SK-N-SH (cell line): ENCODE results near the gene RLF.

Experiments
- FOSL2 ChIP-seq: IDR thresholded peaks from 2 replicates; pipeline ENCODE4 v1.4.0; 2012; ENCODE audit warnings: low read depth, mild to moderate bottlenecking, moderate library complexity, borderline replicate concordance
- TF ChIP-seq, protein P1 (sequence below): fragments of 200-600 bp; sonication (generic); IDR thresholded peaks from 2 replicates; pipeline ENCODE4 v1.6.1; 2017; ENCODE audit warnings: antibody characterized with exemption, mild to moderate bottlenecking, moderate library complexity

DNA sequence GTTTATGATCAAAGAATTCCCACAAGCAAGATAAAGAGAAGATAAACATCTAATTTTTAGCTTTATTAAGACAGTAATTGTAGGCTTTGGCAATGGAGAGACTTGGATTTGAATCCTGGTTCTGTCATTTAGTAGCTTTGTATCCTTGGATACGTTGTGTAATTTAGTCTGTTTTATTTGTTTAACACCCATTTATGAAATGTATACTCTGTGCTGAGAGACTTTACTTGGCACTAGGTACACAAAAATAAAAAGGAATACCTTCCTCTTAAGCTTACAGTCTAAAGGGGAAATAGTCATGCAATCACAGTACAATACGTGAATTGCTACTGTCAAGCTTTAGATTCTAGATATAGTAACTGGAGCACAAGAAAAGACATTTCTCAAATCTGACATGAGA is 120.7 kb downstream of the RLF start:
- TF ChIP-seq, protein P1, sequence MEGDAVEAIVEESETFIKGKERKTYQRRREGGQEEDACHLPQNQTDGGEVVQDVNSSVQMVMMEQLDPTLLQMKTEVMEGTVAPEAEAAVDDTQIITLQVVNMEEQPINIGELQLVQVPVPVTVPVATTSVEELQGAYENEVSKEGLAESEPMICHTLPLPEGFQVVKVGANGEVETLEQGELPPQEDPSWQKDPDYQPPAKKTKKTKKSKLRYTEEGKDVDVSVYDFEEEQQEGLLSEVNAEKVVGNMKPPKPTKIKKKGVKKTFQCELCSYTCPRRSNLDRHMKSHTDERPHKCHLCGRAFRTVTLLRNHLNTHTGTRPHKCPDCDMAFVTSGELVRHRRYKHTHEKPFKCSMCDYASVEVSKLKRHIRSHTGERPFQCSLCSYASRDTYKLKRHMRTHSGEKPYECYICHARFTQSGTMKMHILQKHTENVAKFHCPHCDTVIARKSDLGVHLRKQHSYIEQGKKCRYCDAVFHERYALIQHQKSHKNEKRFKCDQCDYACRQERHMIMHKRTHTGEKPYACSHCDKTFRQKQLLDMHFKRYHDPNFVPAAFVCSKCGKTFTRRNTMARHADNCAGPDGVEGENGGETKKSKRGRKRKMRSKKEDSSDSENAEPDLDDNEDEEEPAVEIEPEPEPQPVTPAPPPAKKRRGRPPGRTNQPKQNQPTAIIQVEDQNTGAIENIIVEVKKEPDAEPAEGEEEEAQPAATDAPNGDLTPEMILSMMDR = no peak
- no peak for TF ChIP-seq FOSL2
